Astrocyte (in vitro differentiated cells and primary cell): ENCODE measurements around the gene APOBEC3H. TPM values are rescaled to one million over a fixed set of nuclear protein-coding genes. Genes with fewer than 3 reads are reported as not detected.

ENCODE experiments used
- DNase-seq: peaks from one replicate; pipeline ENCODE4 v3.0.0-alpha.2; 2010; ENCODE audit warnings: low read depth
- FAIRE-seq: peaks from 2 replicates; lab custom pipeline; 2011; peaks lifted over from hg19 to GRCh38; lab: Jason Lieb, UNC
- H2AFZ ChIP-seq: 2 replicates; pipeline ENCODE4 v1.6.0; 2012; ENCODE audit warnings: low read depth, low read length, inconsistent platforms
- H3K27ac ChIP-seq: 2 replicates; pipeline ENCODE4 v1.5.1; 2011; ENCODE audit warnings: low read depth, low read length, inconsistent platforms
- H3K27me3 ChIP-seq: 2 replicates; pipeline ENCODE4 v1.6.0; 2011; ENCODE audit warnings: low read length, inconsistent platforms; ENCODE audit not compliant: insufficient read depth
- H3K36me3 ChIP-seq: 2 replicates; pipeline ENCODE4 v1.5.1; 2011; ENCODE audit warnings: low read length, inconsistent platforms; ENCODE audit not compliant: insufficient read depth
- H3K4me1 ChIP-seq: 2 replicates; pipeline ENCODE4 v1.5.1; 2011; ENCODE audit warnings: low read length, inconsistent platforms; ENCODE audit not compliant: insufficient read depth
- H3K4me2 ChIP-seq: 2 replicates; pipeline ENCODE4 v1.6.0; 2012; ENCODE audit warnings: low read length, inconsistent platforms
- H3K4me3 ChIP-seq: 2 replicates; pipeline ENCODE4 v1.5.1; 2011; ENCODE audit warnings: low read depth, mild to moderate bottlenecking, low read length, inconsistent platforms; ENCODE audit not compliant: insufficient read depth
- H3K79me2 ChIP-seq: 2 replicates; pipeline ENCODE4 v1.6.0; 2012; ENCODE audit warnings: mild to moderate bottlenecking, low read length, inconsistent platforms; ENCODE audit not compliant: insufficient read depth
- H3K9ac ChIP-seq: 2 replicates; pipeline ENCODE4 v1.6.0; 2012; ENCODE audit warnings: mild to moderate bottlenecking, low read length, inconsistent platforms
- H3K9me3 ChIP-seq: 2 replicates; pipeline ENCODE4 v1.5.1; 2012; ENCODE audit warnings: low read depth, mild to moderate bottlenecking, low read length, inconsistent platforms; ENCODE audit not compliant: insufficient read depth
- H4K20me1 ChIP-seq: 2 replicates; pipeline ENCODE4 v1.6.0; 2012; ENCODE audit warnings: low read length, inconsistent platforms; ENCODE audit not compliant: insufficient read depth
- H3K27ac Mint-ChIP-seq: one replicate; pipeline ENCODE4 v1.8.0; 2021; ENCODE audit warnings: mild to moderate bottlenecking, mixed read lengths; ENCODE audit not compliant: unreplicated experiment
- H3K27me3 Mint-ChIP-seq: one replicate; pipeline ENCODE4 v1.8.0; 2021; ENCODE audit warnings: low read depth, mixed read lengths; ENCODE audit not compliant: unreplicated experiment
- H3K36me3 Mint-ChIP-seq: one replicate; pipeline ENCODE4 v1.8.0; 2021; ENCODE audit warnings: low read depth, mixed read lengths; ENCODE audit not compliant: unreplicated experiment
- H3K4me1 Mint-ChIP-seq: one replicate; pipeline ENCODE4 v1.8.0; 2021; ENCODE audit warnings: low read depth, mixed read lengths; ENCODE audit not compliant: unreplicated experiment
- H3K4me3 Mint-ChIP-seq: one replicate; pipeline ENCODE4 v1.8.0; 2021; ENCODE audit warnings: mild to moderate bottlenecking, moderate library complexity, mixed read lengths; ENCODE audit not compliant: unreplicated experiment
- H3K9me3 Mint-ChIP-seq: one replicate; pipeline ENCODE4 v1.8.0; 2021; ENCODE audit warnings: mild to moderate bottlenecking, mixed read lengths; ENCODE audit not compliant: unreplicated experiment
- EZH2 ChIP-seq: IDR thresholded peaks from 2 replicates; pipeline ENCODE4 v1.6.1; 2012; ENCODE audit warnings: mild to moderate bottlenecking, low read length, inconsistent platforms; ENCODE audit not compliant: insufficient read depth
- total RNA-seq: library from RNA; stranded (reverse); gene quantifications from 2 replicates; pipeline ENCODE4 v1.2.1, GENCODE V29; 2021
- TF ChIP-seq, protein P1 (sequence below): IDR thresholded peaks from 2 replicates; pipeline ENCODE4 v1.5.1; 2011; ENCODE audit warnings: low read depth, mild to moderate bottlenecking, inconsistent platforms, low read length, moderate library complexity; ENCODE audit not compliant: insufficient read depth

APOBEC3H gene
- total RNA-seq, 1 donor from 2014 or later, result 0.30 TPM

DNA sequence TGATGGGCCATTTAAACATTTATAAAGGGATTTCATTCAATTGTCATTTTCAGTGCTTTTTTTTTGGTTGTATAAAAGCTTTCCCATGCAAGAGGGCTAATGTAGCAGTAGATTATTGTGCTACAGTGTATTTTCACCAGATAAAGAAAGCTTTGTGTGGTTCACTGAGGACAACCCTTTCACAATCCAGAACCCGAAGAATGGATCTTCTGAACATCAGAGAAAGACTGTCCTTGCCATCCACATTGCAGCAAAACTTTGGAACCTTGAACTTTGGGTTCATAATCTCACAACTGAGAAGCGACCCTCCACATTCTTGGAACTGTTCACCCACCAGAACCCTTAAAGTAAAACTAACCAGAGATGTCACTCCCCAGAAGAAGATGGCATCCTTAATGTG, 9.3 kb downstream of the APOBEC3H start:
- H4K20me1 ChIP-seq, result no peaks in the 10 kb centered on the region
- no peak overlapping the region for H3K9ac ChIP-seq
- no peak for DNase-seq
- H3K79me2 ChIP-seq, result no peaks in the 10 kb centered on the region
- H3K27me3 Mint-ChIP-seq, result peaks cover 15% of the 10 kb centered on the region
- no peaks in the 10 kb centered on the region for H3K36me3 Mint-ChIP-seq
- TF ChIP-seq, protein P1, sequence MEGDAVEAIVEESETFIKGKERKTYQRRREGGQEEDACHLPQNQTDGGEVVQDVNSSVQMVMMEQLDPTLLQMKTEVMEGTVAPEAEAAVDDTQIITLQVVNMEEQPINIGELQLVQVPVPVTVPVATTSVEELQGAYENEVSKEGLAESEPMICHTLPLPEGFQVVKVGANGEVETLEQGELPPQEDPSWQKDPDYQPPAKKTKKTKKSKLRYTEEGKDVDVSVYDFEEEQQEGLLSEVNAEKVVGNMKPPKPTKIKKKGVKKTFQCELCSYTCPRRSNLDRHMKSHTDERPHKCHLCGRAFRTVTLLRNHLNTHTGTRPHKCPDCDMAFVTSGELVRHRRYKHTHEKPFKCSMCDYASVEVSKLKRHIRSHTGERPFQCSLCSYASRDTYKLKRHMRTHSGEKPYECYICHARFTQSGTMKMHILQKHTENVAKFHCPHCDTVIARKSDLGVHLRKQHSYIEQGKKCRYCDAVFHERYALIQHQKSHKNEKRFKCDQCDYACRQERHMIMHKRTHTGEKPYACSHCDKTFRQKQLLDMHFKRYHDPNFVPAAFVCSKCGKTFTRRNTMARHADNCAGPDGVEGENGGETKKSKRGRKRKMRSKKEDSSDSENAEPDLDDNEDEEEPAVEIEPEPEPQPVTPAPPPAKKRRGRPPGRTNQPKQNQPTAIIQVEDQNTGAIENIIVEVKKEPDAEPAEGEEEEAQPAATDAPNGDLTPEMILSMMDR, result no peak
- TF ChIP-seq EZH2, result no peak
- H3K9me3 ChIP-seq, result no peaks in the 10 kb centered on the region
- H3K4me1 Mint-ChIP-seq, result no peaks in the 10 kb centered on the region
- H3K27ac Mint-ChIP-seq, result no peak overlapping the region
- FAIRE-seq, result no peak
- no peaks in the 10 kb centered on the region for H3K36me3 ChIP-seq
- H3K4me2 ChIP-seq, result no peak overlapping the region
- no peak overlapping the region for H2AFZ ChIP-seq
- no peaks in the 10 kb centered on the region for H3K9me3 Mint-ChIP-seq
- H3K27ac ChIP-seq, result no peak overlapping the region
- H3K4me3 Mint-ChIP-seq, result no peak overlapping the region
- no peak overlapping the region for H3K4me3 ChIP-seq
- no peaks in the 10 kb centered on the region for H3K4me1 ChIP-seq
- peaks cover 8% of the 10 kb centered on the region for H3K27me3 ChIP-seq

DNA sequence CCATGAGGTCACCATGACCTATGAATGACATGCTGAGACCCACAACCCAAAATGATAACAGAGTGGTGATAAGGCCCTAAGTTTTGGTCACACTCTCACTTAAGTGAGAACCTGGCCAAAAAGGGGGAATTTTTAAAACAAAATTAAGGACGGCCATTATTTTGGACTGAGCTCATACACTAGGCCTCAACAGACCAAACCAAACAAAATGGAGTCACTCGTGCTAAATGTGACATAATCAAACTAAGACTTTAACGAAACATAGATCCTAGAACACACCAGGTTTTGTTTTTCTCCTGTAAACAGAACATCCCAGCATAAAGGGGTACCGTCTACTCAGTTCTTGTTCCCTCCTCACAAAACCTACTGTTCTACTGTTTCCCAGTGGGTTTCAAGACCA, 11.4 kb downstream of the APOBEC3H start:
- Histone ChIP-seq H3K4me1 (no peaks in the 10 kb centered on the region), H3K79me2 (no peaks in the 10 kb centered on the region), H3K36me3 (no peaks in the 10 kb centered on the region), H4K20me1 (no peaks in the 10 kb centered on the region), H3K4me2 (no peak overlapping the region), H3K27ac (no peak overlapping the region), H3K9me3 (no peaks in the 10 kb centered on the region), H3K9ac (no peak overlapping the region), H2AFZ (no peak overlapping the region), H3K4me3 (no peak overlapping the region), H3K27me3 (peaks cover 11% of the 10 kb centered on the region)
- Mint-ChIP-seq H3K4me3 (no peak overlapping the region), H3K27ac (no peak overlapping the region), H3K27me3 (peaks cover 13% of the 10 kb centered on the region), H3K9me3 (no peaks in the 10 kb centered on the region), H3K4me1 (no peaks in the 10 kb centered on the region), H3K36me3 (no peaks in the 10 kb centered on the region)
- DNase-seq, result no peak
- FAIRE-seq, result no peak
- TF ChIP-seq EZH2, result no peak
- TF ChIP-seq, protein P1, result no peak

DNA sequence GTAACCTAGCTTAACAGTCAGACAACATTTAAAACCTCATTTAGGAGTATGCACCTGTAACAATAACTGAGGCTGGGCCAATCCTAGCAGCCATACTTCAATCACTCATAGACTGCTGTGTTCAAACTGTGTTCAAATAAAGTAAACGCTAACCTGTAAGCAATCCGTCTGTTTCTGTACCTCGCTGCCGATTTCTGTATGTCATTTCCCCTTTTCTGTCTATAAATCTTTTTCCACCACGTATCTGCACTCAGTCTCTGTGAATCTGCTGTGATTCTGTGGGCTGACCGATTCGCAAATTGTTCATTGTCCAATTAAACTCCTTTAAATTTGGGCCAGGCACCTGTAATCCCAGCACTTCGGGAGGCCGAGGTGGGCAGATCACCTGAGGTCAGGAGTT, 12.3 kb downstream of the APOBEC3H start:
- Histone ChIP-seq H3K4me3 (no peak overlapping the region), H4K20me1 (no peaks in the 10 kb centered on the region), H3K9me3 (no peaks in the 10 kb centered on the region), H3K27me3 (peaks cover 20% of the 10 kb centered on the region), H3K4me1 (no peaks in the 10 kb centered on the region), H3K27ac (no peak overlapping the region), H2AFZ (no peak overlapping the region), H3K9ac (no peak overlapping the region), H3K36me3 (no peaks in the 10 kb centered on the region), H3K79me2 (no peaks in the 10 kb centered on the region), H3K4me2 (no peak overlapping the region)
- Mint-ChIP-seq H3K27me3 (peaks cover 15% of the 10 kb centered on the region), H3K36me3 (no peaks in the 10 kb centered on the region), H3K9me3 (peaks cover 2% of the 10 kb centered on the region), H3K27ac (no peak overlapping the region), H3K4me1 (no peaks in the 10 kb centered on the region), H3K4me3 (no peak overlapping the region)
- no peak for TF ChIP-seq EZH2
- TF ChIP-seq, protein P1, result no peak
- DNase-seq, result no peak
- FAIRE-seq, result no peak
